Mononuclear cell (primary cell): Measurements from ENCODE around the gene KBTBD6. TPM values are rescaled to one million over a fixed set of nuclear protein-coding genes. Genes with fewer than 3 reads are reported as not detected.
"Not testable (repeated sequence)": the region's sequence is repeated elsewhere in the genome, so short reads cannot be mapped to it uniquely, and the experiment has no call there.

Experiments used
- H3K27me3 ChIP-seq: 2 replicates; pipeline ENCODE4 v1.6.0; 2011; ENCODE audit warnings: low read length, control low read depth; ENCODE audit not compliant: insufficient read depth
- H3K4me1 ChIP-seq: 2 replicates; pipeline ENCODE4 v1.5.1; 2011; ENCODE audit warnings: mild to moderate bottlenecking, low read length, control low read depth; ENCODE audit not compliant: insufficient read depth
- H3K4me3 ChIP-seq: 2 replicates; pipeline ENCODE4 v1.5.1; 2011; ENCODE audit warnings: mild to moderate bottlenecking, low read length, moderate library complexity
- H3K9me3 ChIP-seq: 2 replicates; pipeline ENCODE4 v1.5.1; 2011; ENCODE audit warnings: low read depth, mild to moderate bottlenecking, control low read depth, low read length
- total RNA-seq: library from RNA; depleted of rRNA; stranded (reverse); fragments of >200 nt; gene quantifications from one replicate; pipeline ENCODE4 v1.2.3, GENCODE V29; 2012

Gene KBTBD6
- total RNA-seq, 1 donor = 4.2 TPM

- Histone ChIP-seq H3K4me3 (no peak overlapping the region), H3K4me1 (no peaks in the 10 kb centered on the region), H3K27me3 (no peaks in the 10 kb centered on the region), H3K9me3 (no peaks in the 10 kb centered on the region)
Observed at GRCh38 chr13:41107104-41107571, 25.5 kb downstream of the KBTBD6 start.

- Histone ChIP-seq H3K27me3 (no peaks in the 10 kb centered on the region), H3K4me3 (no peak overlapping the region), H3K9me3 (no peaks in the 10 kb centered on the region), H3K4me1 (no peaks in the 10 kb centered on the region)
Observed at GRCh38 chr13:41099986-41100385, 32.6 kb downstream of the KBTBD6 start.

- H3K4me1 ChIP-seq = no peaks in the 10 kb centered on the region
- no peaks in the 10 kb centered on the region for H3K27me3 ChIP-seq
- no peaks in the 10 kb centered on the region for H3K9me3 ChIP-seq
- no peak overlapping the region for H3K4me3 ChIP-seq
Observed at GRCh38 chr13:41098761-41099160, 33.8 kb downstream of the KBTBD6 start.

GRCh38 chr13:41095681-41096080 is 36.9 kb downstream of the KBTBD6 start:
- H3K4me1 ChIP-seq, H3K9me3 ChIP-seq, H3K27me3 ChIP-seq, H3K4me3 ChIP-seq: not testable (repeated sequence)

- H3K27me3 ChIP-seq = no peaks in the 10 kb centered on the region
- no peaks in the 10 kb centered on the region for H3K4me1 ChIP-seq
- H3K4me3 ChIP-seq = no peak overlapping the region
- no peaks in the 10 kb centered on the region for H3K9me3 ChIP-seq
Observed at GRCh38 chr13:41085961-41086585, 46.5 kb downstream of the KBTBD6 start.

GRCh38 chr13:41079725-41080124 is 52.9 kb downstream of the KBTBD6 start:
- Histone ChIP-seq H3K9me3 (no peaks in the 10 kb centered on the region), H3K27me3 (no peaks in the 10 kb centered on the region), H3K4me1 (no peaks in the 10 kb centered on the region), H3K4me3 (no peak overlapping the region)

Other genes with a start within 250 kb of the KBTBD6 start
- gene ELF1, start 113.5 kb downstream of the KBTBD6 start, total RNA-seq = 410 TPM
- 5.8 TPM for gene WBP4, start 71.3 kb downstream of the KBTBD6 start, total RNA-seq
- 3.9 TPM for gene KBTBD7, start 61.8 kb upstream of the KBTBD6 start, total RNA-seq
- gene MTRF1, start 130.8 kb upstream of the KBTBD6 start, total RNA-seq = 33.4 TPM
- gene NAA16, start 178.5 kb upstream of the KBTBD6 start, total RNA-seq = 56.4 TPM